Lower leg skin (tissue), 4 donors: ENCODE measurements around the gene HPS3. TPM values are rescaled to one million over a fixed set of nuclear protein-coding genes. Genes with fewer than 3 reads are reported as not detected.

Experiments used
- DNase-seq, 2 donors: peaks; one replicate each; pipeline ENCODE4 v3.0.0-alpha.2; 2019; ENCODE audit warnings: low spot score in 2 of 2
- H3K4me3 ChIP-seq: fragments of 200-600 bp; sonication (generic); 2 replicates; pipeline ENCODE4 v1.5.1; 2017; ENCODE audit warnings: mild to moderate bottlenecking, low read depth; ENCODE audit not compliant: poor library complexity, severe bottlenecking
- CTCF ChIP-seq, 3 donors: fragments of 450-650 bp; IDR thresholded peaks; one replicate each; pipeline ENCODE4 v1.5.1; 2016; ENCODE audit warnings: antibody characterized with exemption in 3 of 3, mild to moderate bottlenecking in 3 of 3, moderate library complexity in 2 of 3
- POLR2A ChIP-seq, 2 donors: fragments of 450-650 bp; IDR thresholded peaks; one replicate each; pipeline ENCODE4 v1.6.1; 2016 to 2017; ENCODE audit warnings: antibody characterized with exemption in 2 of 2, mild to moderate bottlenecking in 1 of 2, moderate library complexity in 1 of 2
- WGBS, 2 donors: methylation state at CpG; one replicate each; pipeline ENCODE4 v1.1.5; 2018; 5-methylcytosine and 5-hydroxymethylcytosine counted together
- intact Hi-C: fragments of 100-400 bp; cut with DNase I; formaldehyde crosslinking; loops from one replicate; pipeline ENCODE4 v1.15.0; 2023; ENCODE audit warnings: low total_unique reads
- total RNA-seq, 4 donors: library from RNA; depleted of rRNA; stranded (reverse); fragments of >200 nt; gene quantifications; one replicate each; pipeline ENCODE4 v1.1.0, GENCODE V29; 2016

HPS3 gene
- total RNA-seq, 4 donors from 2014 or later = 5.7 to 11.3 (median 8.2) TPM

- intact Hi-C loops = no loop called here
- 64 to 72% methylated on average over 2 of the region's 2 CpGs for WGBS, 2 donors
- no peak for DNase-seq
- no peak for TF ChIP-seq CTCF (IDR thresholded peaks at IDR 0.05)
- no peak for TF ChIP-seq POLR2A (IDR thresholded peaks at IDR 0.05)
- no peak overlapping the region for H3K4me3 ChIP-seq
These were observed 38.5 kb downstream of the HPS3 start for GRCh38 chr3:149167898-149168297.

- H3K4me3 ChIP-seq = no peak overlapping the region
- intact Hi-C loops = no loop called here
- WGBS, 2 donors = 92 to 97% methylated on average over 7 of the region's 7 CpGs
These were observed 41.2 kb downstream of the HPS3 start for GRCh38 chr3:149170672-149171071.

GRCh38 chr3:149174901-149175300 lies 45.5 kb downstream of the HPS3 start:
- WGBS, 2 donors = 83 to 88% methylated on average over 3 of the region's 3 CpGs
- intact Hi-C loops = no loop called here

More at GRCh38 chr3:149170672-149171071, 41.2 kb downstream of the HPS3 start:
- TF ChIP-seq POLR2A (IDR thresholded peaks at IDR 0.05) = no peak
- no peak for TF ChIP-seq CTCF (IDR thresholded peaks at IDR 0.05)
- no peak for DNase-seq

GRCh38 chr3:149177122-149177521 lies 47.7 kb downstream of the HPS3 start:
- no peak for DNase-seq
- TF ChIP-seq CTCF (IDR thresholded peaks at IDR 0.05) (no peak), POLR2A (IDR thresholded peaks at IDR 0.05) (no peak)
- no peak overlapping the region for H3K4me3 ChIP-seq
- 97 to 100% methylated on average over 1 of the region's 1 CpG for WGBS, 2 donors
- intact Hi-C loops = no loop called here

More at GRCh38 chr3:149174901-149175300, 45.5 kb downstream of the HPS3 start:
- TF ChIP-seq POLR2A (IDR thresholded peaks at IDR 0.05) = no peak
- TF ChIP-seq CTCF (IDR thresholded peaks at IDR 0.05) = no peak
- no peak for DNase-seq
- H3K4me3 ChIP-seq = no peak overlapping the region

DNA sequence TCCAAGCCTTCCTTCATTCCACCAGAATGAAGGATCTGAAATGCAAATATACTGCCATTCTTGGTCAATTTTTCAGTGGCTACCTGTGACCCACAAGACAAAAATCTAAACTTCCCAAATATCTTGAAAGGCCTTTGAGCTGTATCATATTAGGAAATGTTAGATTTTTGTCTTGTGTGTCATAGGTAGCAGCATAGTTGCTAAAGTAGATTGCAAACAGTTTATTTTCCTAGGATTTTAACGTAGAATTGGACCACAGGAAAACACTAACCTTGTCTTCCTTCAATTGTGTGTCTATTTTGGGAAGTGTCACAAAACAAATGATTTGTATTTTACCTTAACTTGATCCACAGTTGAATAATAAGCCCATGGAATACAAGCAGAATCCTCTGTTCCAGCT lies 49.8 kb downstream of the HPS3 start:
- TF ChIP-seq POLR2A (IDR thresholded peaks at IDR 0.05) (no peak), CTCF (IDR thresholded peaks at IDR 0.05) (no peak)
- no peak overlapping the region for H3K4me3 ChIP-seq
- DNase-seq = no peak
- intact Hi-C loops = no loop called here
- WGBS, 2 donors = 77 to 83% methylated on average over 1 of the region's 1 CpG

- intact Hi-C loops = no loop called here
- H3K4me3 ChIP-seq = no peak overlapping the region
These were observed 50.7 kb downstream of the HPS3 start for GRCh38 chr3:149180057-149180573.

More at GRCh38 chr3:149180057-149180573, 50.7 kb downstream of the HPS3 start:
- TF ChIP-seq POLR2A (IDR thresholded peaks at IDR 0.05) (no peak), CTCF (IDR thresholded peaks at IDR 0.05) (no peak)
- DNase-seq = peak; percentile 93 to 95
- WGBS, 2 donors = 38 to 48% methylated on average over 7 of the region's 7 CpGs
